ENCODE results near the gene CNTNAP2. TPM values are rescaled to one million over a fixed set of nuclear protein-coding genes. Genes with fewer than 3 reads are reported as not detected.
A peak's percentile ranks its signal among the peaks of the same experiment; 100 is the strongest.

CNTNAP2 gene
- total and polyA plus RNA-seq, 9 donors: 8.3 to 18.8 (median 10.4) TPM

DNA sequence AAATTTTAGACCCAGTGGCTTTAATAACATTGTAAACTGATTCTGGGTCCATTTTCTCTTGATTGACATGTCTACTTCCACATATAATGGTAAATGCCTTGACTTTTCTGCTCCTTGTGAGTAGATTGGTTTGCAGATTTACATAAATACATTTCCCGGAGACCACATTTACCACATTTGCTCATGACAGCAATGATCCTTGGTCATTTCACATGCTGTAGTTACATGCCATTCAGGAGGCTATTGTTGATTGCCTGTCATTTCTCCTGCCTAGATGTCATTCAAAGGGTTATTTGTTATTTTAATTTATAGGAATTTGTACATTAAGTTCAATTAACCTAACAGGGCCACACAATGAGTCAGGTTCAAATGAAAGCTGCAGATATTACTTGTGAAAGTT lies 280.5 kb downstream of the CNTNAP2 start:
- Histone ChIP-seq H3K27me3 (ENCODE audit: control insufficient read depth, insufficient read depth, low read length) (no peaks in the 10 kb centered on the region), H3K9me3 (replicated peaks; ENCODE audit: control insufficient read depth, low read depth, low read length) (no peaks in the 10 kb centered on the region), H3K36me3 (ENCODE audit: control insufficient read depth, insufficient read depth, low read length) (no peaks in the 10 kb centered on the region), H3K27ac (ENCODE audit: low read length) (no peak overlapping the region), H3K4me3 (ENCODE audit: low read length) (no peak overlapping the region), H3K4me1 (ENCODE audit: control insufficient read depth, insufficient read depth, low read length) (no peaks in the 10 kb centered on the region)
- DNase-seq: no peak
- no CpG with 5 or more reads among the region's 1 CpG for WGBS (ENCODE audit: insufficient coverage)

DNA sequence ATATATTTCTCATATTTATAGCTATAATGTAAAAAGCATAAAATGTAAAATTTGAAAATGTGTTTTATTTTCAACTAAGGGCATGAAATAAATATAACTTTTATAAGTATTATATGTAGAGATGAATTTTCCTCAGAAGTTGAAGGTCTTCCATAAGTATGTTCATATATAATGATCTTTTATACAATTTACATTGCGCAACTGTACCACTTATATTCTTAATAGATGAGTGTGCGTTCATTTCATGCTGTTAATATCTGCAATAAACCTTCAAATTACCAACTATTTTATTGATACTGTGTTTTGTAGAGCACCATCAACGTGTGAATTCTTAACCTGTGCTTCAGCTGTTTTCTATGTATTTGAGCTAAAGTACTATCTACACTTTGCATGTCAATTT lies 285.3 kb downstream of the CNTNAP2 start:
- H3K4me1 ChIP-seq (ENCODE audit: control insufficient read depth, insufficient read depth, low read length): no peaks in the 10 kb centered on the region
- no peaks in the 10 kb centered on the region for H3K36me3 ChIP-seq (ENCODE audit: control insufficient read depth, insufficient read depth, low read length)
- no peak for DNase-seq
- no peak overlapping the region for H3K4me3 ChIP-seq (ENCODE audit: low read length)
- no peaks in the 10 kb centered on the region for H3K27me3 ChIP-seq (ENCODE audit: control insufficient read depth, insufficient read depth, low read length)
- H3K27ac ChIP-seq (ENCODE audit: low read length): no peak overlapping the region
- H3K9me3 ChIP-seq (replicated peaks; ENCODE audit: control insufficient read depth, low read depth, low read length): no peaks in the 10 kb centered on the region
- no CpG with 5 or more reads among the region's 3 CpGs for WGBS (ENCODE audit: insufficient coverage)

DNA sequence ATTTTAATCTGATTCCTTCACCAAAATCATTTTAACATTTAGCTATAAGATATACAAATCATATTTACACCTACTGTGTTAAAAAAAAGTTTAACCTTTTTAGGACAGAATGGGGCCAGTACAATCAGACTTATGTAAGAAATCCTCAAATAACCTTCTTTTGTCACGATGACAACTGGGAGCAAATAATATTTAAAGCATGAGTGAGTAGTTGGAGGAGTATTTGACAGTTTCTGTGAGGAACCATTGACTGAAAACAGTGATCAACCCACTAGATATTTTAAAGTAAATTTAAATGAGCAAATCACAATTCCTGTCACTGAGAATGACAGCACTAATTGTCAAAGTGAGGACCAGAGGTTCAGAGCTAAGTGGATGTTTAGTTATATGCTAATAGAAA lies 289.1 kb downstream of the CNTNAP2 start:
- Histone ChIP-seq H3K27ac (ENCODE audit: low read length) (no peak overlapping the region), H3K4me3 (ENCODE audit: low read length) (no peak overlapping the region), H3K36me3 (ENCODE audit: control insufficient read depth, insufficient read depth, low read length) (no peaks in the 10 kb centered on the region), H3K9me3 (replicated peaks; ENCODE audit: control insufficient read depth, low read depth, low read length) (no peaks in the 10 kb centered on the region), H3K4me1 (ENCODE audit: control insufficient read depth, insufficient read depth, low read length) (no peaks in the 10 kb centered on the region), H3K27me3 (ENCODE audit: control insufficient read depth, insufficient read depth, low read length) (no peaks in the 10 kb centered on the region)
- DNase-seq: no peak
- no CpG with 5 or more reads among the region's 1 CpG for WGBS (ENCODE audit: insufficient coverage)

DNA sequence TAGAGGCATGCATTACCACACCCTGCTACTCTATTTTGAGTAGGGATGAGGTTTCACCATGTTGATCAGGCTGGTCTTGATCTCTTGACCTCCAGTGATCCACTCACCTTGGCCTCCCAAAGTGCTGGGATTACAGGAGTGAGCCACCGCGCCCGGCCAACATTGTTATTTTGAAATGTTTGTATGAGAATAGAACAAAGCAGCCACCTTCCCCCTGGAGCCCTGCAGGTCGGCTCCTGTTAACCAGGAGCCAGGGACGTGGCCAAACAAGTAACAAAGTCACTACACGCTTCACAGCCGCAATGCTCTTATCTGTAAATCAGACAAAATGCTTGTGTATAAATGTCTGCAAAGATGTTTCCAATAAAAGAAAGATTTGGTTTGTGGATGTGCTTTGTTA lies 295.4 kb downstream of the CNTNAP2 start:
- no CpG with 5 or more reads among the region's 7 CpGs for WGBS (ENCODE audit: insufficient coverage)
- no peak for DNase-seq
- H3K36me3 ChIP-seq (ENCODE audit: control insufficient read depth, insufficient read depth, low read length): no peaks in the 10 kb centered on the region
- H3K27me3 ChIP-seq (ENCODE audit: control insufficient read depth, insufficient read depth, low read length): no peaks in the 10 kb centered on the region
- no peak overlapping the region for H3K4me3 ChIP-seq (ENCODE audit: low read length)
- no peaks in the 10 kb centered on the region for H3K4me1 ChIP-seq (ENCODE audit: control insufficient read depth, insufficient read depth, low read length)
- H3K9me3 ChIP-seq (replicated peaks; ENCODE audit: control insufficient read depth, low read depth, low read length): no peaks in the 10 kb centered on the region
- no peak overlapping the region for H3K27ac ChIP-seq (ENCODE audit: low read length)

DNA sequence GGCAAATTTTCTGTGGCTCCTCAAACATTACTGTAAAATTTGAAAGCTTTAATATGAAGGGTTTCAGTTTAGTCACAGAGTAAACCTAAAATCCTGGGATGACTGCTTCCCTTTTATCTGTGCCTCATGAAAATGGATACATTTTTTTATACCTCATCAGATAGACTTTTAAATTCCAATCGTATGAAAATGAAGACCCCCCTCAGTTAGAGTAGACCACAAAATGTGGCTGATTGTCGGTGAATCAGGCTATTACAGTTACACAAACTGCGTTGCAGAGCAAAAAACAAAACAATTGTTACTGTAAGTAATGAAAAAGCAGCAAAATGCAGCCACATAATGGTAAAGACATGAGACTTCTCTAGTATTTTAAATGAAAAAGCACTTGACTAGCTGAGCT lies 296.2 kb downstream of the CNTNAP2 start:
- no peak overlapping the region for H3K27ac ChIP-seq (ENCODE audit: low read length)
- H3K36me3 ChIP-seq (ENCODE audit: control insufficient read depth, insufficient read depth, low read length): no peaks in the 10 kb centered on the region
- no peak overlapping the region for H3K4me3 ChIP-seq (ENCODE audit: low read length)
- WGBS (ENCODE audit: insufficient coverage): no CpG with 5 or more reads among the region's 3 CpGs
- no peaks in the 10 kb centered on the region for H3K27me3 ChIP-seq (ENCODE audit: control insufficient read depth, insufficient read depth, low read length)
- no peak for DNase-seq
- H3K9me3 ChIP-seq (replicated peaks; ENCODE audit: control insufficient read depth, low read depth, low read length): no peaks in the 10 kb centered on the region
- H3K4me1 ChIP-seq (ENCODE audit: control insufficient read depth, insufficient read depth, low read length): no peaks in the 10 kb centered on the region

DNA sequence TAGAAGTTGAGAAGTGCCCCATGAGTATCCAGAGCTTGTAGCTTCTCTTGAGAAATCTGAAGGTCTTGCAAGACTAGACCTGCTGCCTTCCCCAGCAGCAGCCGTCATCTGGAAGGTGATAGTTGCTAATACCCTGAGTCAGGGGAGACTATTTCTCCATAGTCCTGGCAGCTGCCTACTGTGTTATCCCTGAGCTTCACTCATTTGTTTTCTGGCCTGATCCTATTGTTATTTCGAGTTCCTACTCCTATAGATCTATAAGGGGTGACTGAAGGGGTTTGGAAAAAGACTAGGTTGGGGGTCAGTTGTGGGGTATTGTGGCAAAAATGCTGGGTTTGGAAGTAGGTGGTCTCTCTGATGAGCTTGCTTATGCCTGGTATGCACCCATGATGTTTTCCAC lies 297.8 kb downstream of the CNTNAP2 start:
- no peaks in the 10 kb centered on the region for H3K36me3 ChIP-seq (ENCODE audit: control insufficient read depth, insufficient read depth, low read length)
- DNase-seq: no peak
- H3K4me1 ChIP-seq (ENCODE audit: control insufficient read depth, insufficient read depth, low read length): no peaks in the 10 kb centered on the region
- WGBS (ENCODE audit: insufficient coverage): no CpG with 5 or more reads among the region's 2 CpGs
- no peak overlapping the region for H3K4me3 ChIP-seq (ENCODE audit: low read length)
- H3K27me3 ChIP-seq (ENCODE audit: control insufficient read depth, insufficient read depth, low read length): no peaks in the 10 kb centered on the region
- no peak overlapping the region for H3K27ac ChIP-seq (ENCODE audit: low read length)
- H3K9me3 ChIP-seq (replicated peaks; ENCODE audit: control insufficient read depth, low read depth, low read length): no peaks in the 10 kb centered on the region

DNA sequence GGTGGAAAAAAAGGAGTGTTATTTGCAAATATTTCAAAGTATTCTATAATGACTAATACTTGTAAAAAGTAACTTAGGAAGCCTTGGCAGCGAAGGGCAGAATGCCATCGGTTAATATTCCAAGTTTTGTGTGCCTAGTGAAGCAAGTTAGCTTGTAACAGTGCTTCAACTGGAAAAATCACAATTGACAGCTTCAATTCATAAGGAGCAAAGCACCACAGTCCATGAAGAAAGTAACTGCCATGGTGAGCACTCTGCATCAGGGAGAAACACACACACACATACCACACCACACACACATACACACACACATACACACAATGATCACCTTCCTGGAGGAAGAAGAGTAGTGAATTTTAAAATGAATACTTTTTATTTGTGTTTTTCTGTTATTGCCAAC lies 298.3 kb downstream of the CNTNAP2 start:
- no CpG with 5 or more reads among the region's 2 CpGs for WGBS (ENCODE audit: insufficient coverage)
- H3K4me3 ChIP-seq (ENCODE audit: low read length): no peak overlapping the region
- no peak overlapping the region for H3K27ac ChIP-seq (ENCODE audit: low read length)
- no peaks in the 10 kb centered on the region for H3K9me3 ChIP-seq (replicated peaks; ENCODE audit: control insufficient read depth, low read depth, low read length)
- DNase-seq: peak; percentile 5
- no peaks in the 10 kb centered on the region for H3K4me1 ChIP-seq (ENCODE audit: control insufficient read depth, insufficient read depth, low read length)
- no peaks in the 10 kb centered on the region for H3K36me3 ChIP-seq (ENCODE audit: control insufficient read depth, insufficient read depth, low read length)
- H3K27me3 ChIP-seq (ENCODE audit: control insufficient read depth, insufficient read depth, low read length): no peaks in the 10 kb centered on the region

DNA sequence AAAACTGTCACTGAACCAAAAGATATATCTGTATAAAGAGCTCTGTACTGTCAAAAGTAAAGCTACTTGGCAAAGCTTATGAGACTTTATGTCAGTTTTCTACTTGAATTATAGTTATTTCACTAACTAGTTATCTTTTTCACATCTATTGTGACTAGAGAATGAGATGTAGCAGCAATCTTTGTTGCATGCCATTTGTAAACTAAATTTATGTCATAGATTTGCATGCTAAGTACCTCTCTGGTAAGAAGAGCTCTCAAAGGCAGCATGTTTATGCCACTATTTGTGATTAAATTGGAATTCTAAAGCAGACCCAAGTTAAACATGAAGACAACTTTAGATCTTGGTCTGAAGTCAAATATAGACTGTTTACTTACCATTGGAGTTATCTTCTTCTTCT lies 300.6 kb downstream of the CNTNAP2 start:
- Histone ChIP-seq H3K4me3 (ENCODE audit: low read length) (no peak overlapping the region), H3K27me3 (ENCODE audit: control insufficient read depth, insufficient read depth, low read length) (no peaks in the 10 kb centered on the region), H3K9me3 (replicated peaks; ENCODE audit: control insufficient read depth, low read depth, low read length) (no peaks in the 10 kb centered on the region), H3K4me1 (ENCODE audit: control insufficient read depth, insufficient read depth, low read length) (no peaks in the 10 kb centered on the region), H3K27ac (ENCODE audit: low read length) (no peak overlapping the region), H3K36me3 (ENCODE audit: control insufficient read depth, insufficient read depth, low read length) (no peaks in the 10 kb centered on the region)
- DNase-seq: no peak

DNA sequence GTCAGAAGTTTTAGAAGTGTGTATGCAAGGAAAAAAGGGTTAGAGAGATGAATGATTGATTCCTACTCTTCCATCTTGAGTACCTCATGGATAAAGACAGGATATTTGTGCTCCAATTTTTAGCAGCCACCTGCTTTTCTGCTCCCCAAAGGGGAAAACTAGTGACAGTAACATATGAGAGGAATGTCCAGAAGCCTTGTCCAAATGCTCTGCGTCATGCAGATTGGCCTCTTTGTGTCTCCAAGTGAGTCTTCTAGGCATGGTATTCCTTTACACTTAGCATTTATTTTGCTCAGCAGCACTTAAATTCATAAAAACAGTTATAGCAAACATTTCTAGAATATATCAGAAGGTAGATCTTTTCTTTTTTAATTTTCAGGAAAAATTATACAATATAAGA lies 306.8 kb downstream of the CNTNAP2 start:
- Histone ChIP-seq H3K27me3 (ENCODE audit: control insufficient read depth, insufficient read depth, low read length) (no peaks in the 10 kb centered on the region), H3K4me3 (ENCODE audit: low read length) (no peak overlapping the region), H3K27ac (ENCODE audit: low read length) (no peak overlapping the region), H3K4me1 (ENCODE audit: control insufficient read depth, insufficient read depth, low read length) (no peaks in the 10 kb centered on the region), H3K9me3 (replicated peaks; ENCODE audit: control insufficient read depth, low read depth, low read length) (no peaks in the 10 kb centered on the region), H3K36me3 (ENCODE audit: control insufficient read depth, insufficient read depth, low read length) (no peaks in the 10 kb centered on the region)
- DNase-seq: peak; percentile 71
- 60% methylated on average over 1 of the region's 1 CpG for WGBS (ENCODE audit: insufficient coverage)

DNA sequence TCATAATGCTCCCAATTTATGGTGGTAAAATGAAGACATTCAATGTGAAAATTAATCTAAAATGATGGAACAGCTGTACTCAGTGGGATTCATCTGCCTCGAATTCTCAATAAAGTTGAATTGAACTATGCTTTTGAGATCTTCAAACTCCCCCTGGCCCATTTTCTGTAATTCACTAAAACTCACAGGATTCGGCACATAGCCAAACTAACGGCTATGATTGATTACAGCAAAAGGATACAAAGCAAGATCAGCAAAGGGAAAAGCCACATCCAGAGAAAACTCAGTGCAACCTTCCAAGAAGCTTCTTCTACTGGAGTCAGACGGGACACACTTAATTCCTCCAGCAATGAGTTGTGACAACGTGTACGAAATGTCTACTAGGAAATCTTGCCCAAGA lies 307.5 kb downstream of the CNTNAP2 start:
- no peak overlapping the region for H3K27ac ChIP-seq (ENCODE audit: low read length)
- H3K4me3 ChIP-seq (ENCODE audit: low read length): no peak overlapping the region
- no peaks in the 10 kb centered on the region for H3K4me1 ChIP-seq (ENCODE audit: control insufficient read depth, insufficient read depth, low read length)
- no peaks in the 10 kb centered on the region for H3K36me3 ChIP-seq (ENCODE audit: control insufficient read depth, insufficient read depth, low read length)
- 68% methylated on average over 3 of the region's 6 CpGs for WGBS (ENCODE audit: insufficient coverage)
- no peaks in the 10 kb centered on the region for H3K9me3 ChIP-seq (replicated peaks; ENCODE audit: control insufficient read depth, low read depth, low read length)
- DNase-seq: peak; percentile 63
- no peaks in the 10 kb centered on the region for H3K27me3 ChIP-seq (ENCODE audit: control insufficient read depth, insufficient read depth, low read length)

DNA sequence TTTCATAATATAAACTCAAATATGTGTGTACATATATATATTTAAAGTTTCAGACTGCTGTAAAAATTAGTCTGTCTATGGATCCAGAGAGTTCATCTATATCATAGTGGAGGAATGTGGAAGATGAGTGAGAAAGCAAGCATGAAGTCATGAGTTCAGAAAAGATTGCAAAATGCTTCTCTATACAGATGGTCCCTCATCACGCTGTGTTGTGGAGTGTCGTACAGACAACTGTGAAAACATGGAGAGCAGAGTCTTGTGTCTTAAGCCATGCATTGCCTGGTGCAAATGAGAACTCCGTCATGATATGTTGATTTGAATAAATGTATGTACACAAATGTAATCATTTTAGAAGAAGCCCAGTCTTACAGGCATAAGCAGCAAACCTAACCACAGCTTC lies 316.9 kb downstream of the CNTNAP2 start:
- Histone ChIP-seq H3K4me3 (ENCODE audit: low read length) (no peak overlapping the region), H3K27me3 (ENCODE audit: control insufficient read depth, insufficient read depth, low read length) (no peaks in the 10 kb centered on the region), H3K27ac (ENCODE audit: low read length) (no peak overlapping the region), H3K36me3 (ENCODE audit: control insufficient read depth, insufficient read depth, low read length) (no peaks in the 10 kb centered on the region), H3K9me3 (replicated peaks; ENCODE audit: control insufficient read depth, low read depth, low read length) (no peaks in the 10 kb centered on the region), H3K4me1 (ENCODE audit: control insufficient read depth, insufficient read depth, low read length) (no peaks in the 10 kb centered on the region)
- no peak for DNase-seq
- WGBS (ENCODE audit: insufficient coverage): no CpG with 5 or more reads among the region's 3 CpGs
